Measurements from ENCODE around the gene CMYA5.
"Not testable (repeated sequence)": the region's sequence is repeated elsewhere in the genome, so short reads cannot be mapped to it uniquely, and the experiment has no call there.

CMYA5 gene

DNA sequence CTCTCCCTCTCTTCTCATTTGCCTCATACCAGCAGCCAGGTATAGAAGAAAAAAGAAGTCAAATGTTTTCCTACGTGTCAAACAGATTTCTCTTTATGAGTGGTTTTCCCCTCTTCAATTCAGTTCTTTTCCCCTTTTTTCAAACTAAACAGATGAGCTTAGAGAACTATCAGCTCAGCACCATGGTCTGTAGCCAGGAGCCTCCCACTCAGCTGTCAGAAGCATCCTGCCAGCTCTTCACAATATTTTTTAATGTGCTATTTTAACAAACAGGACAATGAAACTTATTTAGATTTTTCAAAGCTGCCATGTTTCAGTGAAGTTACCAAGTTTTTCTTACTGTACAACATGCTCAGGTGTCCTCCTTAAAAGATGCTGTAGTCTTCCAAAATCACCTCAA, 63.5 kb downstream of the CMYA5 start:
- DNase-seq = no peak

DNA sequence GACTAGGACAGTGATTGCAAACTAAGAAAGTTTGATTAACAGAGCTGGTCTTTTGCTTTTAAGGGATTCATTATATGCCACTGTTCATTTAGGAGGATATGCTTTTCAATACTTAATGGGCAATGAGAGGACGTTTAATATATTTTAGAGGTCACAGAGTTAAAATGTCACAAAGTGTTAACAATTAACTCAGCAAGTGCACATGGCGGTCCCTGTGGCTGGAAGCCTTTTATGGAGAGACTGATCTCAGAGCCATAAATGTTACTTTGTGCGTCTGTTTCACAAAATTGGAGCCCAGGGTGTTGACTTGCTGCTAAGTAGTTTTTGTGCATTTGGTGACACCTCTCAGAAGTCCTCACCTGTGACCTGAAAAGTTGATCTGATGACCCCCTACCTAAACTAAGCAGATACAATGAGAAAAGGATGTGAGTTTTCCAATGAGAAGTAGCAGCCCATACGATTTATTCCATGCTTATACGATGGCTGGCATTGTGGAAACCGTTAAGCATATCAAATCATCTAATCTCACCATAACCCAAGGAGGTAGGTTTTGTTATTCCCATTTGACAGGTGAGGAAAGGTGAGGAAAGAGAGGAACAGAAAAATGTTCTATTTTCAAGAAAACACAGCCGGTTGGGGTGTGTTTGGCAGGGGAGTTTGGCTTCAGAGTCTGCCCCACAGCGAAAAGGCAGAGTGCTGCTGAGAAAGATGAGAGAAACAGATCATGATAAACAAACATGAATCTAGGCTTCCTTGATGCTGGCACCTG, 64.4 kb downstream of the CMYA5 start:
- DNase-seq = no peak

DNA sequence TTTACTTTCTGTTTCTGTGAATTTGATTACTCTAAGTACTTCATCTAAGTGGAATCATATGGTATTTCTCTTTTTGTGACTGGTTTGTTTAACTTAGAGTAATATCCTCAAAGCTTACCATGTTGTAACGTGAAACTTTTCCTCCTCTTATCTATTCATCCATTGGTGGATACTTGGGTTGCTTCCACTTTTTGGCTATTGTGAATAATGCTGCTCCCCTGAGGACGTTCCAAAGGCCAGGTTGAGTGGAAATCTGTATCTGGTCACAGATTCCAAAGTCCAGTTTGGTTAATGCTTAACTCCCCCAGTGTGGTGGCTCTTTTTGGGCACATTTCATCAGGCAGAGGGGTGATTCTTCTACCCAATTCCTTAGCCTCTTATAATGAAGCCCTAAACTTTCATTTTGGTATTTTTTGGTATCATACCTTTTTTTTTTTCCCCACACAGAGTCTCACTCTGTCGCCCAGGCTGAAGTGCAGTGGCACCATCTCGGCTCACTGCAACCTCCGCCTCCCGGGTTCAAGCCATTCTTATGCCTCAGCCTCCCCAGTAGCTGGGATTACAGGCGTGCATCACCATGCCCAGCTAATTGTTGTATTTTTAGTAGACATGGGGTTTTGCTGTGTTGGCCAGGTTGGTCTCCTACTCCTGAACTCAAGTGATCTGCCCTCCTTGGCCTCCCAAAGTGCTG, 65.4 kb downstream of the CMYA5 start:
- DNase-seq = no peak

DNA sequence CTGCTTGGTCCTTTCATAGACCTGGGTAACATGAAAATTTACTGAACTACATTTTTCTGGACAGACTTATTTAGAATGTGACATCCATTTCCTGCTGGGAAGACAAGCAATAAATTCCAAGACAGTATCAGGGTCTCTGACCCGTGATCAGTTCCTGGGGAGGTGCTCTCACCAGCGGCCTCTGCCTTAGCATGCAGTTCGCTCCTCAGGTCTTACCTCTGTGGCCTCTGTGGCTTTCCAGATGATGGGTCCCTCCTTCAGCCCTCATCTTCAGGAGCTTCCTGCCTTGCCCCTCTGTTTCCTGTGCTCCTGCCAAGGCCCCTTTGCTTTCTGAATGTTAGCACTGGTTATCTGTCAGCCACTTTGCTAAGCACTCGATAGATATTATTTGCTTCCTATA, 66.4 kb downstream of the CMYA5 start:
- no peak for DNase-seq

DNA sequence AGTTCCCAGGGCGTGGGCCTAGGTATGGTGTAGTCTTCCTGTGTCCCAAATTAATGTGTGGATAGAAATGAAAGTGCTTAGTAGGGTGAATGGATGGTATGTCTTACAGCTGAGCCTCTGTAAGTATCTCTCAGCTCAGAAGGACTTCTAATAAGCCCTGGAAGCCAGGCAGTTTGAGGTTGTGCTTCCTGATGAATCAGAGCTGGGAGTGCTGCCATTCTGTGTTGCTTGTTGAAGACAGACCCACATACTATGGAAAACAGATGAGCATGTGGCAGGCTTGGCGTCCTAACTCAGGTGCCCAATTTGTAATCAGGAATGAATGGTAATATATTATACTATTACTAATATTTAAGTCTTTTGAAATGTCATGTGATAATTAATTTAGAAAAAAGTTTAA, 69.8 kb downstream of the CMYA5 start:
- DNase-seq = no peak

DNA sequence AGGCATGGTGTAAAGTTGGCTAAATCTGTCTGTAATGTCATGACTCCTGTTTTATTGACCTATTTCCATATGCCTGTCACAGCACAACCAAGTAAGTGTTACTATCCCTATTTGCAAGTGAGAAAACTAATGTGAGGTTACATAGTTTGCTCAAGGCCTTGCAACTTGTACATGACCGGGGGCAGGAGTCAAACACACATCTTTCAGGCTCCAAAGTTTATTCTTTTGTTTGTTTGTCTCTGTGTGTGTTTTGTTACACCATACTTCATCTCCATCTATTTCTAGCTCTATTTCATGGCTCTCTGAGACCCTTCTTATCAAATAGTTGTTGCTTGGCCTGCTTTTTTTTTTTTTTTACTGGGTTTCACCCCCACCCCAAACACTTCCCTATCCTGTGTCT, 70.2 kb downstream of the CMYA5 start:
- DNase-seq = no peak

DNA sequence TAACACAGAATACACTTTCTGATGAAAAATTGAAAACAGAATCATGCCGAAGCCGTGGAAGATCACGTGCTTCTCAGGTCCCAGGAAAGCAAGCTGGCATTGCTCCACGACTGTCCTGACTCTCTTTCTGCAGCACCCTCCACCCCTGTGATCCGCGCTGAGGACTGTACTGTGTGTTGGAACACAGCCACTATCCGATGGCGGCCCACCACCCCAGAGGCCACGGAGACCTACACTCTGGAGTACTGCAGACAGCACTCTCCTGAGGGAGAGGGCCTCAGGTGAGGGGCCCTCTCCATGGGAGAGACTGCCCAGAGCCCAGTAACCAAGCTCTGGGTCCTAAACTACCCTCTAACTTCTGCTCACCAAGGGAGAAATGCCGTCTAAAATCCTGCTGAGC, 73.3 kb downstream of the CMYA5 start:
- DNase-seq = no peak

DNA sequence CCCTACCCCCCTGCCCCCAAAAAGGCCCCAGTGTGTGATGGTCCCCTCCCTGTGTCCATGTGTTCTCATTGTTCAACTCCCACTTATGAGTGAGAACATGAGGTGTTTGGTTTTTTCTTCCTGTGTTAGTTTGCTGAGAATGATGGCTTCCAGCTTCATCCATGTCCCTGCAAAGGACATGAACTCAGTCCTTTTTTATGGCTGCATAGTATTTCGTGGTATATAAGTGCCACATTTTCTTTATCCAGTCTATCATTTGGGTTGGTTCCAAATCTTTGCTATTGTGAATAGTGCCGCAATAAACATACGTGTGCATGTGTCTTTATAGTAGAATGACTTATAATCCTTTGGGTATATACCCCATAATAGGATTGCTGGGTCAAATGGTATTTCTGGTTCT, 74.5 kb downstream of the CMYA5 start:
- not testable (repeated sequence) for DNase-seq

DNA sequence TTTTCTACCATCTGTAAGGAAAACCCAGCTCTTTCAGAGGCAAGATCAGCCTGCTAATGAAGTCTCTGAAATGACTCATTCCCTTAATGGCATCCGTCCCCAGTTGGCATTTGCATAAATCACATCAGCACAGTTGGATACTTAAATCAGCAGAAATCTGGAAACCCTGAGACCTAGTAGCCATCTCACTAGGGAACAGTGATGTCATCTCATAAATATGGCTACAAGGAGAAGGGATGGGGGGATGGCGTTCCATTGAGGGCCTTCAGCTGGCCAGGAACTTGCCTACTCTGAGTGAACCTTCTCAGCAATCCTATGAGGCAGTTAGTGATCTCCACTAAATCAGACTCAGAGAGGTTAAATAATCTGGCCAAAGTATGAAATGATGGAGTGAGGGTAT, 81.8 kb downstream of the CMYA5 start:
- DNase-seq = no peak

DNA sequence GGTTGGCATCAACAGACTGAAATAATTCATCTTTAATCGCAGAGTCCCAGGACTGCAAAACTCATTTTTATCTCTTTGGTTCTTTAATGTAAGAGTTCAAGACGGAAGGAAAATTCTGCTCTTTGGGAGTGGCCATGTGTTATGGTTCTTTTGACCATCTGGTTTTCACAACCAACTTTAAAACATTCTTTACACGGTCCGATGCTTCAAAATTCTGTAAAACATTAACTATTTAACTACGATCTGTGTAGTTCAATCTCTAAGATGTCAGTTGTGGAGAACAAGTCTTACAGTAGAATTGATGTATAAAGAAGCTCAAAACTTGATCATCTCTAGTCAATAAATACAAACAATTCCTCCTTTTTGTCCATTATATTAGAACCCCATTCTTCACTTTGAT, 83.0 kb downstream of the CMYA5 start:
- no peak for DNase-seq

DNA sequence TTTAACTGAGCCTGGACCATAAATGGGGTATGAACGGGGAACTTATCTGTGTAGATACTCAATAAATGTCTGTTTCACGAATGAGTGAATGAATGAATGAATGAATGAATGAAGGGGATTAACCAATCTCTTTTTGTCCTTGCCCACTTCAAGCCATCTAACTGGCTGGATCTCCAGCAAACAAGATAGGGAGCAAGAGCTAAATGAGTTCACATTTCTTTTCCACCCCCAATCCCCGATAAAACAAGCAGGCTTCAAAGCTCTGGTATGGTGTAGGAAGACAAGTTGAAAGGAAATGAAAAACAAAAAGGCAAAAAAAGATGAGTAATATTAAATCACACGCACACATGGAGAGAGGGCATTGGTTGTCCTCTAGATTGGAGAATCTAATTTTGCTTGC, 84.0 kb downstream of the CMYA5 start:
- no peak for DNase-seq

DNA sequence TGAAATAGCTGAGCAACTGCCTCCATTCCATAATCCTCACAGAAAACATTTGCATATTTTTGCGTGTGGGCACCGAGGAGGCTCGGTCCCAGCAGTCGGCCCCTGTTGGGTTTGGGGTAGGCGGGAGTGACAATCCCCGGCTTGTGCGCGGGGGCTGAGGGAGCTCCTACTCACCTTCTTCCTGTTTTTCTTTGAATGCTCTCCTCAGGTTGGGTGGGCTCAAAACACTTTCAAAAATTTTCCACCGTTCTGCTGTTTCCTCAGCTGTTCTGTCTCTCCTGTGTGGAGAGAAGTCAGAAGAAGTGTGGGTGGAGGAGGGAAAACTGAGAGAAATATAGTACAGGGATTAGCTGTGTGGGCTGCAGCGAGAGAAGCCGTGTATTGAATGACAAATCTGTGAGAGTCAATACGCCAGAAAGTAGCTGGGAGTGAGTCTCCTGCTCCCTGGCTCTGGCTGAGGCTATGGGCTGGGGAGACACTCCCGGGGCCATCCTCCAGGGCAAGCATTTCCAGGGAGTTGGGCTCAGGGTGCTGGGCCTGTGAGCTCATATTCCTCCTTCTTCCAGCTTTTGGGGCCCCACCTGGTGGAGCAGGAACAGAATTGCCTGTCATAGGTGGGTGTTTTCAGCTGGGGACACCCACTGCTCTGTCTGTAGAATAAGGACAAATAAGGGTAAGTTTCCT, 84.7 kb downstream of the CMYA5 start:
- DNase-seq = no peak

DNA sequence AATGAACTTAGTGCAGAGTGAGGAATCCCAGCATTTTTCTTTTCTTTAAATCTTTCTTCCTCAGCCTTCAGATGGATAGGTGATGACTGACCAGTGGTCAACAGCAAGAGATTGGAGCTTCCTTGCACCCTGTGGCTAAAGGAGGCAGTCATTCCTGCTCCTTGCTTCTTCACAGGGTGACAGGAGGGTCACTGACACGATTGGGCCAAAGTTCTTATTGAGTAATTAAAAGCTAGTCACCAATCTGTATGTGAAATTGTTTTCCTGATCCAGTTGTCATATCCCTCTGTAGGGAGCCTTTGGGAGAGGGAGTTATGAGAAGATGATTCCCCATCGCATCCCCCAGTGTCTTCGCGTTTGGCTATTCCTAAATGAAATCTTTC, 85.2 kb downstream of the CMYA5 start:
- DNase-seq = no peak

DNA sequence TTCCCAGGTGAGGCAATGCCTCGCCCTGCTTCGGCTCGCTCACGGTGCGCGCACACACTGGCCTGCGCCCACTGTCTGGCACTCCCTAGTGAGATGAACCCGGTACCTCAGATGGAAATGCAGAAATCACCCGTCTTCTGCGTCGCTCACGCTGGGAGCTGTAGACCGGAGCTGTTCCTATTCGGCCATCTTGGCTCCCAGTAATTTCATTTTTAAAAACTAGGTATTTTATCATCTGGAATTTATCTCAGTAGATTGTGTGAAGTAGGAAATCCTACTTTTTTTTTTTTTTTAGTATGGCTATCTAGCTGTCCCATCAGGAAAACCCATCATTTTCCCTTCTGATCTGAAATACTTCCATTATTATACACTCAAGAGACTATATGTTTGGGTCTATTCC, 95.1 kb downstream of the CMYA5 start:
- DNase-seq = not testable (repeated sequence)

DNA sequence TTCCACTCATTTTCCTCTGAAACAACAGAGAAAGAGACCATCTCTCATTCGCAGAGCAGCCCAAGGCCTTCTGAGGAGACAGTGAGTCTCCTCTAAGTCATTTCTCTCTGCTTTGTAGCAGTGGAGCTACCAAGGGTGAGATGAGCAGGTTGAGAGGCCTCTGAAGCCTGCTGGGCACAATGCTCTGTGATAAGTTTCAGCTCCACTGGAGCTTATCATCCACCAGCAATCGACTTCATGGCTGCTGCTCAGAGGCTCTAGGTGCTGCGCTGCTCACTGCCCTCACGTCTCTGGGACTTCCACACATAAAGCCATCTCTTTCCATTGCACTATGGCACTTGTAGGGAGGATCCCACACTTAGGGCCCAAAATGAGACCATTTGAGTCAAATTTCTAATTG, 96.3 kb downstream of the CMYA5 start:
- no peak for DNase-seq

DNA sequence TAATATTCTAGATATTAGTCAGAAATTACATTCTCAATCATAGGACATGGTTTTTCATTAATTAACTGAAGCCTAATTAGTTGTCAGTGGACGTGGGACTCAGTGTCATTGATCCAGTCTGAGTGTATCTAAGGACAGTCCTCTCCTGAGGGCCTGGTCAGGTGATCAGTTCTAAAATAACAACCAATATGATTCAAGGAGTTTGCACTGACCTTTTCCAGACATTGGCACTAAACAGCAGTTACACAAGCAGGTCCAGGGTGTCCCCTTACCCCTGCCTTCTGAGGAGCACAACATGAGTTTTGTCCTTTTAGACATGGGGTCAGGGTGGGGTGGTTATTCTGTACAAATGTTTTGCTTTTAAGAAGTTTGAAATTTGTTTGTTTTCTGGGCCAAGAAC, 97.8 kb downstream of the CMYA5 start:
- DNase-seq = no peak

DNA sequence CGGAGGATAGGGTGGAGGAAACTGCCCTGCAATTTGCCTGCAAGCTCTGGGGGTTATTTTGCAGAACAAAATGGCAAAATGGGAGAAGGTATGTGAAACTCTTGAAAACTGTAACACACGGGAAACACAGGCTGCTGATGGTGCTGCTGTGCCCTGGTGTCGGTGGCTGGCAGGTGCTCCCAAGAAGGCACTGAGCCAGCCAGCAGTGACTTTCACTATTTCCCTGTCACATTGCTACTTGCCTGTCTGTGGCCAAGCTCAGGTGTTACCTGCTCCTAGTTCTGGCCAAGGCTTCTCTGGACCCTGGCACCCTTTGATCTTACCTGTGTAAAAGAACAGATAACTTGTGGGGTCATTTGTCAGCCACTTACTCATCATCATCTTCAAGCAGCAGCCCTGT, 102.2 kb downstream of the CMYA5 start:
- DNase-seq = no peak

DNA sequence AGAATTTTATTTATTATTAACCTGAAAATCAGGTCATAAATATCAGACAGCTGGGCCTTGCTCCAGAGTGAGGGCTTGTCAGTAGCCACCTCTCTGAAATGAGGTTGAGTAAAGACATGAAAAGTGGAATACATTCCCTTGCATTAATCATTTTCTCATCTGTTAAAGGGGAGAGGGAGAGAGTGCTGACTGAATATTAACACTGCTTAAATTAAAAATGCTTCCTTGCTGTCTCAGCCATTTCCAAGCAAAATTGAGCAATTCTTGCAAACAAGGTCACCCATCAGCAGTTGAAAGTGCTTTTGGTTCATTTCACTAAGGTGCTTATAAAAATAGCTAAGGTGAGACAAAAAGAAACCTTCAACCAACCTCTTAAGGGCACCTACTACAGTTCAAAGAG, 102.8 kb downstream of the CMYA5 start:
- DNase-seq = no peak

DNA sequence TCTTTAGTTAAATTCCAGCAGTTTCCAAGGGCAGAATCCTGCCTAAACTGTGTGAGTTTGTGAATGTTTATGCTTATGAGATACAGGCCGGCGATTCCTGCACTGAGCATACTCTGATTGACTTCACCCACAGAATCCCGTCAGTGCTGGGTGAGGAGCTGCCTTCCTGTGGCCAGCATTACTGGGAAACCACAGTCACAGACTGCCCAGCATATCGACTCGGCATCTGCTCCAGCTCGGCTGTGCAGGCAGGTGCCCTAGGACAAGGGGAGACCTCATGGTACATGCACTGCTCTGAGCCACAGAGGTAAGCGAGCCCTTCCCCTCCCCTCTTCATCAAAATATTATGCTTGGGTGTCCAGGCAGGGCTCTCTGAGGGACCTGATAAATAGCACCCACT, 103.7 kb downstream of the CMYA5 start:
- no peak for DNase-seq

DNA sequence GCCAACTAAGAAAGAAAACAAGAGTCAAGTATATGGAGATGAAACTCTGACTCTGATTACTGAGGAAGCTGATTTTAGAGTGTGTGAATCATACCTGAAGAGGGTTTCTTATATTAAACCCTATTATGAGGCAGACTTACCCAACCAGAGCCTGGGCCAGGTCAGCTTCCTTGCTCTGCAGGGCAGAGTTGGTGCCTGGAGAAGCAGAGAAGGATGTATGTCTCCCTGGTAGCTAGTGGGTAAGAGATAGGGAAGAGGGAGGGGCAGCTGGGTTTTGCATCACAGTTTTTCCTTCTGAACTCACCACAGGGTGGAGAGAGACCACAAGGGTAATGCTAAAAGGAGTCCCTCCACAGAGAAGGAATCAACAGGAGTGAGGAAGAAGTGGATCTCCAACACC, 104.1 kb downstream of the CMYA5 start:
- DNase-seq = no peak

DNA sequence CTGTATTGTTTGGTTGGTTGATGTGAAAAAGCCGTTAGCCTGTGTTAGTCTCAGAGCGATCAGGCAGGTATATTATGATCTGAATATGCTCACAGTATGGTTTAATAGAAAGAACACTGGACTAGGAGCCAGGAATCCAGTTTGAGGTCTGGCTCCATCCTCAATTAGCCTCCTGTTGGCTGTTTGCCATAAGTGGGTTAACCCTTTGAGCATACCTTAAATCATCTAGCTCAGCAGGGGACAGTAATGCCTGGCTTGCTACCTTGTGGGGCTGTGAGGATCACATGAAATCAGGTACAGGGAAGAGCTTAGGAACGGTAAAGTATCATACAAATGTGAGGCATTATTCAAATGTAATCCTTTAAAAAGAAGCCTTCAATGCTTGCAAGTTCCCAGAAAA, 104.7 kb downstream of the CMYA5 start:
- DNase-seq = no peak

DNA sequence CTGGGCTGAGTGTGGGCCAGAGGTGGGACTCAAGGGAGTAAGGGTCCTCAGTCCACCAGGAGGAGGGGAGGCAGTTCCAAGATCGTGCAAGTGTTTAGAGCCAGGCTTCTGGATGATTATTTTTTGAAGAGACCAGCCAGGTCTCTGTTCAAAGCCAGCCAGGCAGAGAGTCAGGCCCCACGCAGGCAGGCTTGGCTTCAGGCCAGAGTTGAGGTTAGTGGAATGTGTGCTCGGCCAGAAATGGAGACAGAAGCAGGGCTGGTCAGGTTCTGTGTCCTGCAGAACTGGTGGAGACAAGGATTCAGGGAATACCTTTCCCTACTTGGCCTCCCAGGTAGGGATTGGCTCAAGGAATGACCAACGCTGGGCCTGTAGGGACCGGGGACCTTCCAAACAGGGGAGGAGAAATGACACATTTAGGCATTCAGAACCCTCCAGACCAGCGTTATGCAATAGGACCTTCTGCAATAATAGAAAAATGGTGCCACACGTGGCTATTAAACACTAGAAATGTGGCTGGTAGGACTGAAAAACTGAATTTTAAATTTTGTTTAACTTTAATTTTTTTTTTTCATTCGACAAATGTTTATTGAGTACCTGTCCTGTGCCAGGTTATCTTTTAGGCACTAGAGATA, 106.2 kb downstream of the CMYA5 start:
- no peak for DNase-seq

DNA sequence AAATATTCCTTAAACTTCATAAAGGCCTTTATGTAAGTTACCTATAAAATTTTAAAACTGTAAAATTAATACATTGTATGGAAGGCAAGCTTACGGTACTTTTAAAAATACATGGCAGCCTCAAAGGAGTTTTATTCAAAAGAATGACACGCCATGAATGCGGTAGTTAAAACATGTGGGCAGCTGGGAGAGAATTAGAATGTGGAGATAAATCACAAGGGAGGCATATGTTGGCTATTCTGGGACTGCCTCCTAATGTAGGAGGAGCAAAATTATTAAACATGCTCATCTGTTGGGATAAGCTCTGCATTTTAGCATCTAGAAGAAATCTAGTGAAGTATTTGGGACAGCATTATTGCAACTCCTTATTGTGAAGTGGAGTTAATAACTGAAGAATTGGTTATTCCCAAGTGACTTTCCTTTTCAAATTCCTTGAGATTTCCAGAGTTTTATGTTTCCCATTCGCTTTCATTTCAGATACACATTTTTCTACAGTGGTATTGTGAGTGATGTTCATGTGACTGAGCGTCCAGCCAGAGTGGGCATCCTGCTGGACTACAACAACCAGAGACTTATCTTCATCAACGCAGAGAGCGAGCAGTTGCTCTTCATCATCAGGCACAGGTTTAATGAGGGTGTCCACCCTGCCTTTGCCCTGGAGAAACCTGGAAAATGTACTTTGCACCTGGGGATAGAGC, 109.4 kb downstream of the CMYA5 start:
- no peak for DNase-seq
